Vagina (tissue), 2 donors: ENCODE data around the gene TMEM40.

Experiments used
- POLR2A ChIP-seq, 2 donors: fragments of 450-650 bp; IDR thresholded peaks; one replicate each; pipeline ENCODE4 v1.6.1; 2017; ENCODE audit warnings: antibody characterized with exemption in 2 of 2, mild to moderate bottlenecking in 2 of 2, moderate library complexity in 2 of 2
- TF ChIP-seq, protein P1 (sequence below), 3 experiments: fragments of 450-650 bp in 2 of 3; fragments of 200-600 bp in 1 of 3; sonication (generic) in 1 of 3; IDR thresholded peaks; one replicate each; pipeline ENCODE4 v1.5.1; 2017 to 2019; ENCODE audit warnings: antibody characterized with exemption in 3 of 3, mild to moderate bottlenecking in 2 of 3, moderate library complexity in 2 of 3

- TF ChIP-seq POLR2A (IDR thresholded peaks at IDR 0.05), result no peak
- TF ChIP-seq, protein P1, sequence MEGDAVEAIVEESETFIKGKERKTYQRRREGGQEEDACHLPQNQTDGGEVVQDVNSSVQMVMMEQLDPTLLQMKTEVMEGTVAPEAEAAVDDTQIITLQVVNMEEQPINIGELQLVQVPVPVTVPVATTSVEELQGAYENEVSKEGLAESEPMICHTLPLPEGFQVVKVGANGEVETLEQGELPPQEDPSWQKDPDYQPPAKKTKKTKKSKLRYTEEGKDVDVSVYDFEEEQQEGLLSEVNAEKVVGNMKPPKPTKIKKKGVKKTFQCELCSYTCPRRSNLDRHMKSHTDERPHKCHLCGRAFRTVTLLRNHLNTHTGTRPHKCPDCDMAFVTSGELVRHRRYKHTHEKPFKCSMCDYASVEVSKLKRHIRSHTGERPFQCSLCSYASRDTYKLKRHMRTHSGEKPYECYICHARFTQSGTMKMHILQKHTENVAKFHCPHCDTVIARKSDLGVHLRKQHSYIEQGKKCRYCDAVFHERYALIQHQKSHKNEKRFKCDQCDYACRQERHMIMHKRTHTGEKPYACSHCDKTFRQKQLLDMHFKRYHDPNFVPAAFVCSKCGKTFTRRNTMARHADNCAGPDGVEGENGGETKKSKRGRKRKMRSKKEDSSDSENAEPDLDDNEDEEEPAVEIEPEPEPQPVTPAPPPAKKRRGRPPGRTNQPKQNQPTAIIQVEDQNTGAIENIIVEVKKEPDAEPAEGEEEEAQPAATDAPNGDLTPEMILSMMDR (IDR thresholded peaks at IDR 0.05), result no peak
Observed at GRCh38 chr3:12741209-12741608, 17.9 kb downstream of the TMEM40 start.
